ENCODE results near the gene CHRDL1.
A peak's percentile ranks its signal among the peaks of the same experiment; 100 is the strongest.
"Not testable (repeated sequence)": the region's sequence is repeated elsewhere in the genome, so short reads cannot be mapped to it uniquely, and the experiment has no call there.

The CHRDL1 gene

GRCh38 chrX:110795645-110796406 is at the start of gene CHRDL1:
CHRDL1 (minus strand) TSS chrX:110795817; CDS start chrX:110792181, 3,636 bp downstream.
- peak; percentile 20 for DNase-seq (ENCODE audit: low spot score)

GRCh38 chrX:110836982-110837381 is 41.4 kb upstream of the CHRDL1 start:
- DNase-seq (ENCODE audit: low spot score), result no peak

GRCh38 chrX:110836451-110836850 is 40.8 kb upstream of the CHRDL1 start:
- DNase-seq (ENCODE audit: low spot score), result no peak

GRCh38 chrX:110836001-110836400 is 40.4 kb upstream of the CHRDL1 start:
- no peak for DNase-seq (ENCODE audit: low spot score)

- no peak for DNase-seq (ENCODE audit: low spot score)
Measured at GRCh38 chrX:110825972-110826371, 30.4 kb upstream of the CHRDL1 start.

- DNase-seq (ENCODE audit: low spot score), result not testable (repeated sequence)
Measured at GRCh38 chrX:110816543-110816942, 20.9 kb upstream of the CHRDL1 start.

GRCh38 chrX:110806145-110806544 is 10.5 kb upstream of the CHRDL1 start:
- DNase-seq (ENCODE audit: low spot score), result no peak

- no peak for DNase-seq (ENCODE audit: low spot score)
Measured at GRCh38 chrX:110805303-110805702, 9.7 kb upstream of the CHRDL1 start.

- no peak for DNase-seq (ENCODE audit: low spot score)
Measured at GRCh38 chrX:110804446-110804845, 8.8 kb upstream of the CHRDL1 start.

- no peak for DNase-seq (ENCODE audit: low spot score)
Measured at GRCh38 chrX:110803506-110803905, 7.9 kb upstream of the CHRDL1 start.

GRCh38 chrX:110796407-110796697 is 735 bp upstream of the CHRDL1 start:
- no peak for DNase-seq (ENCODE audit: low spot score)

GRCh38 chrX:110794601-110795000 is 1.0 kb downstream of the CHRDL1 start:
- no peak for DNase-seq (ENCODE audit: low spot score)

GRCh38 chrX:110791071-110791470 is 4.5 kb downstream of the CHRDL1 start:
- DNase-seq (ENCODE audit: low spot score), result no peak

GRCh38 chrX:110786486-110786885 is 9.1 kb downstream of the CHRDL1 start:
- no peak for DNase-seq (ENCODE audit: low spot score)

GRCh38 chrX:110759785-110760184 is 35.8 kb downstream of the CHRDL1 start:
- DNase-seq (ENCODE audit: low spot score), result no peak

GRCh38 chrX:110758781-110759422 is 36.7 kb downstream of the CHRDL1 start:
- DNase-seq (ENCODE audit: low spot score), result no peak

- DNase-seq (ENCODE audit: low spot score), result no peak
Measured at GRCh38 chrX:110755611-110756010, 40.0 kb downstream of the CHRDL1 start.

- DNase-seq (ENCODE audit: low spot score), result no peak
Measured at GRCh38 chrX:110755061-110755460, 40.6 kb downstream of the CHRDL1 start.

- no peak for DNase-seq (ENCODE audit: low spot score)
Measured at GRCh38 chrX:110750526-110751189, 45.0 kb downstream of the CHRDL1 start.

- no peak for DNase-seq (ENCODE audit: low spot score)
Measured at GRCh38 chrX:110748256-110748806, 47.3 kb downstream of the CHRDL1 start.

- no peak for DNase-seq (ENCODE audit: low spot score)
Measured at GRCh38 chrX:110746014-110746413, 49.6 kb downstream of the CHRDL1 start.

GRCh38 chrX:110745288-110745687 is 50.3 kb downstream of the CHRDL1 start:
- no peak for DNase-seq (ENCODE audit: low spot score)
